Central memory CD8-positive, alpha-beta T cell (primary cell): ENCODE measurements around the gene OVAAL.

Experiments used
- ATAC-seq: fragments of 150-1000 bp; cut with Tn5 transposase; replicated peaks from 2 replicates; pipeline ENCODE4 v1.10.0; 2022; ENCODE audit warnings: mild to moderate bottlenecking, moderate FRiP score, moderate number of reproducible peaks; ENCODE audit not compliant: poor library complexity, severe bottlenecking; ENCODE audit errors: extremely low read depth
- DNase-seq, 2 donors: peaks; one replicate each; pipeline ENCODE4 v3.0.0; 2021; ENCODE audit warnings: low spot score in 2 of 2
- H3K27ac Mint-ChIP-seq: one replicate; pipeline ENCODE4 v1.8.0; 2022; ENCODE audit warnings: low read depth, mild to moderate bottlenecking, moderate library complexity, mixed read lengths
- H3K27me3 Mint-ChIP-seq: one replicate; pipeline ENCODE4 v1.8.0; 2022; ENCODE audit warnings: mixed read lengths
- H3K36me3 Mint-ChIP-seq: one replicate; pipeline ENCODE4 v1.8.0; 2022; ENCODE audit warnings: mild to moderate bottlenecking, moderate library complexity, mixed read lengths; ENCODE audit not compliant: insufficient read depth
- H3K4me1 Mint-ChIP-seq: one replicate; pipeline ENCODE4 v1.8.0; 2022; ENCODE audit warnings: mixed read lengths
- H3K4me3 Mint-ChIP-seq: one replicate; pipeline ENCODE4 v1.8.0; 2022; ENCODE audit warnings: mild to moderate bottlenecking, moderate library complexity, mixed read lengths
- H3K9me3 Mint-ChIP-seq: one replicate; pipeline ENCODE4 v1.8.0; 2022; ENCODE audit warnings: mixed read lengths

The OVAAL gene

GRCh38 chr1:180606155-180606554 lies 47.4 kb downstream of the OVAAL start:
- Mint-ChIP-seq H3K9me3 (no peaks in the 10 kb centered on the region), H3K4me1 (peaks cover 2% of the 10 kb centered on the region), H3K36me3 (no peaks in the 10 kb centered on the region), H3K27ac (no peak overlapping the region), H3K27me3 (no peaks in the 10 kb centered on the region), H3K4me3 (no peak overlapping the region)
- DNase-seq, result no peak
- ATAC-seq, result no peak

GRCh38 chr1:180609643-180610555 lies 51.1 kb downstream of the OVAAL start:
- Mint-ChIP-seq H3K27me3 (no peaks in the 10 kb centered on the region), H3K27ac (no peak overlapping the region), H3K4me1 (peaks cover 5% of the 10 kb centered on the region), H3K9me3 (no peaks in the 10 kb centered on the region), H3K4me3 (no peak overlapping the region), H3K36me3 (no peaks in the 10 kb centered on the region)
- no peak for DNase-seq
- no peak for ATAC-seq

- Mint-ChIP-seq H3K4me1 (peaks cover 5% of the 10 kb centered on the region), H3K9me3 (no peaks in the 10 kb centered on the region)
Observed at GRCh38 chr1:180610556-180611015, 51.8 kb downstream of the OVAAL start.

GRCh38 chr1:180611016-180611930 lies 52.5 kb downstream of the OVAAL start:
- H3K4me3 Mint-ChIP-seq, result no peak overlapping the region

More at GRCh38 chr1:180610556-180611015, 51.8 kb downstream of the OVAAL start:
- DNase-seq (no peak), ATAC-seq (no peak)
- Mint-ChIP-seq H3K27ac (no peak overlapping the region), H3K36me3 (no peaks in the 10 kb centered on the region), H3K27me3 (no peaks in the 10 kb centered on the region), H3K4me3 (no peak overlapping the region)

GRCh38 chr1:180612632-180613031 lies 53.9 kb downstream of the OVAAL start:
- Mint-ChIP-seq H3K4me1 (peaks cover 5% of the 10 kb centered on the region), H3K27ac (no peak overlapping the region), H3K4me3 (no peak overlapping the region), H3K9me3 (no peaks in the 10 kb centered on the region), H3K27me3 (no peaks in the 10 kb centered on the region), H3K36me3 (no peaks in the 10 kb centered on the region)
- ATAC-seq (no peak), DNase-seq (no peak)

More at GRCh38 chr1:180611016-180611930, 52.5 kb downstream of the OVAAL start:
- Mint-ChIP-seq H3K9me3 (no peaks in the 10 kb centered on the region), H3K36me3 (no peaks in the 10 kb centered on the region), H3K4me1 (peaks cover 5% of the 10 kb centered on the region), H3K27me3 (no peaks in the 10 kb centered on the region), H3K27ac (no peak overlapping the region)
- DNase-seq (no peak), ATAC-seq (no peak)

- ATAC-seq (no peak), DNase-seq (no peak)
- no peak overlapping the region for H3K27ac Mint-ChIP-seq
- H3K4me3 Mint-ChIP-seq, result no peak overlapping the region
- no peaks in the 10 kb centered on the region for H3K9me3 Mint-ChIP-seq
- peaks cover 5% of the 10 kb centered on the region for H3K4me1 Mint-ChIP-seq
- H3K27me3 Mint-ChIP-seq, result no peaks in the 10 kb centered on the region
- no peaks in the 10 kb centered on the region for H3K36me3 Mint-ChIP-seq
Observed at GRCh38 chr1:180614730-180615129, 56.0 kb downstream of the OVAAL start.

- H3K36me3 Mint-ChIP-seq, result no peaks in the 10 kb centered on the region
- DNase-seq, result no peak
- H3K9me3 Mint-ChIP-seq, result no peaks in the 10 kb centered on the region
- H3K4me3 Mint-ChIP-seq, result no peak overlapping the region
- H3K27me3 Mint-ChIP-seq, result no peaks in the 10 kb centered on the region
- peaks cover 5% of the 10 kb centered on the region for H3K4me1 Mint-ChIP-seq
- H3K27ac Mint-ChIP-seq, result no peak overlapping the region
- no peak for ATAC-seq
Observed at GRCh38 chr1:180615493-180616290, 56.9 kb downstream of the OVAAL start.
